ENCODE data around the gene LRWD1.
"Not testable (repeated sequence)": the region's sequence is repeated elsewhere in the genome, so short reads cannot be mapped to it uniquely, and the experiment has no call there.

Gene LRWD1

GRCh38 chr7:102498321-102498720, 33.5 kb downstream of the LRWD1 start:
- not testable (repeated sequence) for DNase-seq

- DNase-seq, result not testable (repeated sequence)
Measured at GRCh38 chr7:102503141-102503540, 38.4 kb downstream of the LRWD1 start.

- not testable (repeated sequence) for DNase-seq
Measured at GRCh38 chr7:102505298-102506185, 40.8 kb downstream of the LRWD1 start.

GRCh38 chr7:102507410-102508088, 42.8 kb downstream of the LRWD1 start:
- DNase-seq, result not testable (repeated sequence)

- not testable (repeated sequence) for DNase-seq
Measured at GRCh38 chr7:102510575-102510974, 45.8 kb downstream of the LRWD1 start.

- DNase-seq, result not testable (repeated sequence)
Measured at GRCh38 chr7:102511860-102512522, 47.2 kb downstream of the LRWD1 start.

GRCh38 chr7:102512642-102513221, 47.9 kb downstream of the LRWD1 start:
- peak in 1 of 5 experiments; percentile 0 for DNase-seq

GRCh38 chr7:102514881-102515721, 50.3 kb downstream of the LRWD1 start:
- not testable (repeated sequence) for DNase-seq

GRCh38 chr7:102515889-102516288, 51.1 kb downstream of the LRWD1 start:
- DNase-seq, result not testable (repeated sequence)

- DNase-seq, result not testable (repeated sequence)
Measured at GRCh38 chr7:102516951-102517350, 52.2 kb downstream of the LRWD1 start.

- peak in 2 of 5 experiments; percentile 0 to 6 for DNase-seq
Measured at GRCh38 chr7:102517550-102518147, 52.9 kb downstream of the LRWD1 start, which contains the start of gene RASA4B. Gene RASA4B (minus strand): TSS chr7:102517777. CDS start chr7:102517710, 67 bp downstream.

GRCh38 chr7:102520797-102521196, 56.0 kb downstream of the LRWD1 start:
- DNase-seq, result not testable (repeated sequence)

Measured in T-helper 2 cell (primary cell).